ENCODE data around the gene PPT1. TPM values are rescaled to one million over a fixed set of nuclear protein-coding genes. Genes with fewer than 3 reads are reported as not detected.

PPT1 gene
- total RNA-seq, 1 donor from 2014 or later, result 58.7 TPM

- peaks cover 9 to 81% of the 10 kb centered on the region in 2 donors for H3K36me3 ChIP-seq
- H3K27me3 ChIP-seq, result no peaks in the 10 kb centered on the region
- no peak overlapping the region for H3K4me3 ChIP-seq
- H3K4me1 ChIP-seq, result peaks cover 7% of the 10 kb centered on the region
- intact Hi-C loops (cut with DNase I), result no loop called here
- H3K27ac ChIP-seq, result no peak overlapping the region
- no peak for TF ChIP-seq POLR2AphosphoS5 (IDR thresholded peaks at IDR 0.05; ENCODE audit: insufficient read depth in 1 of 2, low read depth in 1 of 2)
- TF ChIP-seq CTCF (IDR thresholded peaks at IDR 0.05), result no peak
- TF ChIP-seq POLR2A (IDR thresholded peaks at IDR 0.05), result no peak
- no peak for DNase-seq (ENCODE audit: extremely low spot score in 2 of 2)
- H3K9me3 ChIP-seq, result no peaks in the 10 kb centered on the region
Measured at GRCh38 chr1:40072142-40072541, 24.9 kb downstream of the PPT1 start.

GRCh38 chr1:40067851-40068250 lies 29.2 kb downstream of the PPT1 start:
- DNase-seq (ENCODE audit: extremely low spot score in 2 of 2), result no peak
- Histone ChIP-seq H3K27me3 (no peaks in the 10 kb centered on the region), H3K9me3 (no peaks in the 10 kb centered on the region), H3K27ac (no peak overlapping the region), H3K4me1 (no peaks in the 10 kb centered on the region), H3K4me3 (no peak overlapping the region), H3K36me3 (peaks cover 9 to 98% of the 10 kb centered on the region in 2 donors)
- no peak for TF ChIP-seq POLR2A (IDR thresholded peaks at IDR 0.05)
- no peak for TF ChIP-seq POLR2AphosphoS5 (IDR thresholded peaks at IDR 0.05; ENCODE audit: insufficient read depth in 1 of 2, low read depth in 1 of 2)
- no peak for TF ChIP-seq CTCF (IDR thresholded peaks at IDR 0.05)
- intact Hi-C loops (cut with DNase I), result no loop called here

- Histone ChIP-seq H3K27me3 (no peaks in the 10 kb centered on the region), H3K36me3 (peaks cover 9 to 100% of the 10 kb centered on the region in 2 donors), H3K27ac (no peak overlapping the region), H3K4me1 (no peaks in the 10 kb centered on the region), H3K4me3 (no peak overlapping the region), H3K9me3 (no peaks in the 10 kb centered on the region)
- intact Hi-C loops (cut with DNase I), result no loop called here
- TF ChIP-seq POLR2AphosphoS5 (IDR thresholded peaks at IDR 0.05; ENCODE audit: insufficient read depth in 1 of 2, low read depth in 1 of 2) (no peak), POLR2A (IDR thresholded peaks at IDR 0.05) (no peak), CTCF (IDR thresholded peaks at IDR 0.05) (no peak)
- no peak for DNase-seq (ENCODE audit: extremely low spot score in 2 of 2)
Measured at GRCh38 chr1:40067023-40067422, 30.0 kb downstream of the PPT1 start.

GRCh38 chr1:40064797-40065499 lies 32.1 kb downstream of the PPT1 start:
- H3K27me3 ChIP-seq, result no peaks in the 10 kb centered on the region
- no peak for DNase-seq (ENCODE audit: extremely low spot score in 2 of 2)
- intact Hi-C loops (cut with DNase I), result no loop called here
- peaks cover 8% of the 10 kb centered on the region for H3K4me1 ChIP-seq
- H3K27ac ChIP-seq, result no peak overlapping the region
- no peaks in the 10 kb centered on the region for H3K9me3 ChIP-seq
- TF ChIP-seq CTCF (IDR thresholded peaks at IDR 0.05), result no peak
- TF ChIP-seq POLR2A (IDR thresholded peaks at IDR 0.05), result no peak
- TF ChIP-seq POLR2AphosphoS5 (IDR thresholded peaks at IDR 0.05; ENCODE audit: insufficient read depth in 1 of 2, low read depth in 1 of 2), result no peak
- peaks cover 4 to 100% of the 10 kb centered on the region in 2 donors for H3K36me3 ChIP-seq
- no peak overlapping the region for H3K4me3 ChIP-seq

GRCh38 chr1:40059960-40060750 lies 36.9 kb downstream of the PPT1 start:
- no peaks in the 10 kb centered on the region for H3K27me3 ChIP-seq
- peak overlapping the region; percentile 54 for H3K27ac ChIP-seq
- peaks cover 0 to 57% of the 10 kb centered on the region in 2 donors for H3K36me3 ChIP-seq
- no peak overlapping the region for H3K4me3 ChIP-seq
- H3K4me1 ChIP-seq, result peaks cover 54% of the 10 kb centered on the region
- no peaks in the 10 kb centered on the region for H3K9me3 ChIP-seq
- intact Hi-C loops (cut with DNase I), result no loop called here
- no peak for DNase-seq (ENCODE audit: extremely low spot score in 2 of 2)
- no peak for TF ChIP-seq POLR2A (IDR thresholded peaks at IDR 0.05)
- no peak for TF ChIP-seq CTCF (IDR thresholded peaks at IDR 0.05)
- no peak for TF ChIP-seq POLR2AphosphoS5 (IDR thresholded peaks at IDR 0.05; ENCODE audit: insufficient read depth in 1 of 2, low read depth in 1 of 2)

All from vagina (tissue), 2 donors.